ENCODE data around the gene PPAN. TPM values are rescaled to one million over a fixed set of nuclear protein-coding genes. Genes with fewer than 3 reads are reported as not detected.
A peak's percentile ranks its signal among the peaks of the same experiment; 100 is the strongest.

PPAN gene
- total RNA-seq, 3 donors from 2014 or later: 36.4 to 42.0 (median 40.3) TPM

DNA sequence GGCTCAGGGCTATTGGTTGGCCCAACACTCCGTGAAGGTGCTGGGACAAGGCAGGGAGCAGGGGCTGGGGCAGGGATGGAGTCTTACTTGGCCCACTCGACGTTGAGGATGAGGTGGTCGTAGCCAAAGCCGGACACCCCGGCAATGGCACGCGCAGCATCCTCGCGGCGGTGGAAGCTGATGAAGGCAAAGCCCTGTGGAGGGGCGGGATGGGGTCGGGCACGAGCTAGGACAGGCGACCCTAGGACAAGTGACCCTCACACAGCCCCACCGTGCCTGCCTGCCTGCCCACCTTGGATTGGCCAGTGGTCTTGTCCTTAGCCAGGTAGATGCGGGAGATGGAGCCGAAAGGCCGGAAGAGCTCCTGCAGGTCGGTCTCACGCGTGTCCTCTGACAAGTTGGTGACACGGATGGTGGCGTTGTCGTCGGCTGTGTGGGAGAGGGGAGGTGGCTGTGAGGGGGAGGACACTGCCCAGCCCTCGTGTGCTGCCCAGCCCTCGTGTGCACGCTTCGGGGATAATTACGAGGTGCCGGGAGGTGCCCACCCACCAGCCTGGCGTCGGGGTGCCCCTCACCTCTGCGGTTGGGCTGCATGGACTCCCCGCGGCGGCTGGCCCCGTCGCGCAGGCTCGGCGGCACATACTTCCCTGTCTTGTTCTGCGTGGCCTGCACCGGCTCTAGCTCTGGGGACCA is 9.4 kb downstream of the PPAN start:
- peaks cover 2% of the 10 kb centered on the region for H3K36me3 ChIP-seq (ENCODE audit: low read depth)
- ATAC-seq: no peak
- no peak for TF ChIP-seq CTCF (IDR thresholded peaks at IDR 0.05)
- DNase-seq: peak in 1 of 3 donors; percentile 56
- intact Hi-C loops (cut with DNase I, micrococcal nuclease): no loop called here
- H3K4me3 ChIP-seq: no peak overlapping the region
- peaks cover 10% of the 10 kb centered on the region for H3K4me1 ChIP-seq (ENCODE audit: low read depth)
- no peaks in the 10 kb centered on the region for H3K9me3 ChIP-seq

GRCh38 chr19:10116085-10116865 is 10.1 kb downstream of the PPAN start:
- ATAC-seq (no peak), DNase-seq (no peak)
- intact Hi-C loops (cut with DNase I, micrococcal nuclease): no loop called here
- no peaks in the 10 kb centered on the region for H3K36me3 ChIP-seq (ENCODE audit: low read depth)
- no peak for TF ChIP-seq CTCF (IDR thresholded peaks at IDR 0.05)
- peaks cover 14% of the 10 kb centered on the region for H3K4me1 ChIP-seq (ENCODE audit: low read depth)
- H3K9me3 ChIP-seq: no peaks in the 10 kb centered on the region
- no peak overlapping the region for H3K4me3 ChIP-seq

- DNase-seq (no peak), ATAC-seq (no peak)
- H3K36me3 ChIP-seq (ENCODE audit: low read depth): no peaks in the 10 kb centered on the region
- TF ChIP-seq CTCF (IDR thresholded peaks at IDR 0.05): no peak
- H3K9me3 ChIP-seq: no peaks in the 10 kb centered on the region
- no peak overlapping the region for H3K4me3 ChIP-seq
- intact Hi-C loops (cut with DNase I, micrococcal nuclease): no loop called here
- H3K4me1 ChIP-seq (ENCODE audit: low read depth): peaks cover 14% of the 10 kb centered on the region
Observed at GRCh38 chr19:10116866-10117616, 10.9 kb downstream of the PPAN start.

GRCh38 chr19:10118960-10119359 is 12.8 kb downstream of the PPAN start:
- ATAC-seq: no peak
- Histone ChIP-seq H3K9me3 (no peaks in the 10 kb centered on the region), H3K36me3 (ENCODE audit: low read depth) (no peaks in the 10 kb centered on the region), H3K4me3 (peak overlapping the region; percentile 76), H3K4me1 (ENCODE audit: low read depth) (peaks cover 11% of the 10 kb centered on the region)
- intact Hi-C loops (cut with DNase I, micrococcal nuclease): no loop called here
- no peak for TF ChIP-seq CTCF (IDR thresholded peaks at IDR 0.05)
- DNase-seq: no peak

DNA sequence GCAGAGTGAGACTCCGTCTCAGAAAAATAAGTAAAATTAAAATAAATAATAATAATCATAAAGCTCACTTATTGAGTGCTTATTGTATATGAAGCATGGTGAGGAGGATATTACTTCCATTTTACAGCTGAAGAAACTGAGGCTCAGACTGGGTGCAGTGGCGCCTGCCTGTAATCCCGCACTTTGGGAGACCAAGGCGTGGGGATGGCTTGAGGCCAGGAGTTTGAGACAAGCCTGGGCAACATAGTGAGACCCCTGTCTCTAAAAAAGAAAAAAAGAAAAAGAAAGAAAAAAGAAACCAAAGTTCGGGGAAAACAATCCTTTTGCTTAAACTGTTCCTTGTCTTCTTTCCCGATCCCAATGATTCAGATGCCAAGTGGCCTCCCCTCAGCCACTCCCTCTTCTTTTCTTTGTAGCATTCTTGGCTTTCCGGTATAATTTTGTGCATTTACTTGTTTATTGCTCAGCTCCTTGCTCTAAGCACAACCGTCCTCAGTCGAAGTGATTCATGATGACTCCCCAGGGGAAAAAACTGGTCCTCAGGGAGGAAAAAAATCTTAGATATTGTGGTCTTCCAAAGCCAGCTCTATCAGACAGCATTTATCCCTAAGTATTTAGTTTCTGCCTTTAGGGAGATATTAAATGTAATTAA is 14.5 kb downstream of the PPAN start:
- ATAC-seq (no peak), DNase-seq (no peak)
- intact Hi-C loops (cut with DNase I, micrococcal nuclease): no loop called here
- TF ChIP-seq CTCF (IDR thresholded peaks at IDR 0.05): no peak
- H3K4me3 ChIP-seq: no peak overlapping the region
- H3K36me3 ChIP-seq (ENCODE audit: low read depth): no peaks in the 10 kb centered on the region
- no peaks in the 10 kb centered on the region for H3K9me3 ChIP-seq
- H3K4me1 ChIP-seq (ENCODE audit: low read depth): peaks cover 11% of the 10 kb centered on the region
